HG03280 (cell line): ENCODE measurements around the gene LRRC70.
"Not testable (repeated sequence)": the region's sequence is repeated elsewhere in the genome, so short reads cannot be mapped to it uniquely, and the experiment has no call there.

ENCODE experiments used
- ATAC-seq: cut with Tn5 transposase; IDR thresholded peaks from one replicate; pipeline ENCODE4 v1.9.1; 2021; ENCODE audit warnings: mild to moderate bottlenecking, moderate library complexity; ENCODE audit not compliant: unreplicated experiment

LRRC70 gene

GRCh38 chr5:62603934-62604333 is 25.3 kb downstream of the LRRC70 start:
- no peak for ATAC-seq

GRCh38 chr5:62605638-62606037 is 27.0 kb downstream of the LRRC70 start:
- ATAC-seq = no peak

DNA sequence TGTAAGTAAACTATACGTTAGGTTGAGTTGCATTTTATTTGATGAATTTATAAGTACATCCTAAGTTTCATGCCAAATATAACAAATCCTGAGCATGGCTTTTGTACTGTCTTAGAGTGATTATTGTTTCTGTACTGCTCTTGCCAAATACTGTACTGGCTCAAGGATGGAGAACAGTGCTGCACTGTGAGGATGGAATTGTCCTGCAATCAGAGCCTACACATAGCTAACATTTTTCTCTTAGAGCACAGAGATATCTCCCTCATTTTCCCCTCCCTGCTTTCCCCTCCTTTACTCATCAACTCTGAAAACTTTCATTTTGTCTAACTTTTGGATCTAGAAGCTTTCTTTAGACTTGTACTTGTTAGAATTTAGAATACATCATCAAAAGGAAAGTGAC is 28.3 kb downstream of the LRRC70 start:
- no peak for ATAC-seq

- ATAC-seq = no peak
Observed at GRCh38 chr5:62607615-62608014, 29.0 kb downstream of the LRRC70 start.

DNA sequence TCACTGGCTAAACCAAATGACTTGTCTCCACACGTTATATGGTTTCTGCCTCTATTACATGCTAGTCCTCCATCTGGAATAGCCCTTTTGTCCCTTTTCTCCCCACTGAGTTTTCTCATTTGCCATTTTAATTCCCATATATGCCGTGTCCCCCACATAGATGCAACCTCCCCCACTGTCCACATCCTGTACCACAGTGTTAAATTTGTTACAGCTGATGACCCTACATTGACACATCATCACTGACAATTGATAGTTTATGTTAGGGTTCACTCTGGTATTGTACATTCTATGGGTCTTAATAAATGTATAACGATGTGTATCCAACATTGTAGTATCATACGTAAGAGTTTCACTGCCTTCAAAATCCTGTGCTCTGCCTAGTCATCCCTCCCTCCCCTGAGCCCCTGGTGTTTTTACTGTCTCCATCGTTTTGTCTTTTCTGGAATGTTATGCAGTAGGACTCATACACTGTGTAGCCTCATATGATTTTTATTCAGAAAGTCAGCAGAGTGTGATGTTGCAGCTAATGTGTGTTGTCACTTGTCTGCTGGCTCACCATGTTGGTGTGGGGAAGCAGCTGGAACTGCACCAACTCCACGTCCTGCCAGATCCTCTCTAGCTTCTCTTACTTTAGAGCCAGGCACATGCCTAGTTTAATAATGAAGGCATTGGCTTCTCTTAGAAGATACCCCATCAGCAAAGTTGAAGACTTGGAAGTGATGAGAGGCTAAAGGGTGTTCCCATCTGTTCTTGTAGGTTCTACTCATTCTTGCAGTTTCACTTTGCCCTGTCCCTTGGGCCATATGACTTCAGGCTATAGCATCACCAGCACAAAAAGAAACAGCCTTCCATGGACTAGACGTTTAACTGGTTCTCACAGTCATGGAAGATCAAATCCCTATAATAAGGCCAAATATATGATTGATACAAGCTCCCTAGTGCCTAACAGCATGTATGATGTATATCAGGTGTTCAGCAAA is 30.2 kb downstream of the LRRC70 start:
- no peak for ATAC-seq

- ATAC-seq = no peak
Observed at GRCh38 chr5:62614355-62614754, 35.7 kb downstream of the LRRC70 start.

DNA sequence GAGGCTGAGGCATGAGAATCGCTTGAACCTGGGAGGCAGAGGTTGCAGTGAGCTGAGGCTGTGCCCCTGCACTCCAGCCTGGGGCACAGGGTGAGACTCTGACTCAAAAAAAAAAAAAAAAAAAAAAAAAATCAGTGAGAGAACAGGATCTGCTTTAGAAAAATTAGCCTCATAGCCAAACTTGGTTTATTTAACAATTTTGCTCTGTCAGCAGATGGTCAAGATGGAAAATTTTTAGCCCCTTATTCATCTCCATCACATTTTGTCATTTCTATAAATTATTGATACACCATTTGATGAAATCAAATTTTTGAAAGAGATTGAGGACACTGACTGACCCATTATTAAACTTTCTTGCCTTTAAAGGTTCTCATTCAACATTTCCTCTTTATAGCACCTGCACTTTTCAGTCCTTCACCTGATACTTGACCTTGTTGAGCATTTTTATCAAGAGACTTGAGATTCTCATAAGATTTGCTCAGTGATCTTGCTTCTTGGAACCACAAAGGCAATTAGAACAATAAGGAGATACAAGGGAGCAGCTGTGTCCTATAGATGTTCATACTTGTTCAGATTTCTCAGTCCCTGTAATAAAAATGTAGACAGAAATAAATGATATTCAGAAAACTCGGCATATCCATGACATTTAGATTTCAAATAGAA is 38.1 kb downstream of the LRRC70 start:
- no peak for ATAC-seq

GRCh38 chr5:62617943-62618342 is 39.3 kb downstream of the LRRC70 start:
- ATAC-seq = no peak

- no peak for ATAC-seq
Observed at GRCh38 chr5:62620761-62621160, 42.1 kb downstream of the LRRC70 start.

- ATAC-seq = no peak
Observed at GRCh38 chr5:62621280-62621679, 42.7 kb downstream of the LRRC70 start.

DNA sequence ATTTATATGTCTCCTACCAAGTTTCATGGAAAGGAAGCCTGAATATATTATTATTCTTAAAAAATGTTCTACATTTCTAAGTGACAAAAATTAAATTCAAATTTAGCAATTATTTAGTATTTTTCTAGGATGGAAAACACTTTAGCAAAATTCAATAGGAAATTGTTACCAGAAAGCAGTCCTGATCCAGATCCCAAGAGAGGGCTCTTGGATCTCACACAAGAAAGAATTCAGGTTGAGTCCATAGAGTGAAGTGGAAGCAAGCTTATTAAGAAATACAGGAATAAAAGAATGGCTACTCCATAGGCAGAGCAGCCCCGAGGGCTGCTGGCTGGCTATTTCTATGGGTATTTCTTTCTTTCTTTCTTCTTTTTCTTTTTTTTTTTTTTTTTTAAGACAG is 44.7 kb downstream of the LRRC70 start:
- ATAC-seq = no peak

GRCh38 chr5:62624436-62624835 is 45.8 kb downstream of the LRRC70 start:
- not testable (repeated sequence) for ATAC-seq

GRCh38 chr5:62626534-62626933 is 47.9 kb downstream of the LRRC70 start:
- no peak for ATAC-seq

GRCh38 chr5:62627121-62627520 is 48.5 kb downstream of the LRRC70 start:
- no peak for ATAC-seq

GRCh38 chr5:62627901-62628300 is 49.3 kb downstream of the LRRC70 start:
- no peak for ATAC-seq
